ENCODE measurements around the gene PFKP. TPM values are rescaled to one million over a fixed set of nuclear protein-coding genes. Genes with fewer than 3 reads are reported as not detected.

The PFKP gene
- total RNA-seq, 2 donors from 2014 or later: 58.0 to 82.3 TPM

- H3K36me3 Mint-ChIP-seq (ENCODE audit: low read depth): peaks cover 74% of the 10 kb centered on the region
- Histone ChIP-seq H3K36me3 (ENCODE audit: control insufficient read depth, insufficient read depth, low read length) (peaks cover 45% of the 10 kb centered on the region), H3K9ac (ENCODE audit: extremely low read depth, low read length, poor library complexity, severe bottlenecking) (no peak overlapping the region), H3K27ac (ENCODE audit: low read depth, low read length) (no peak overlapping the region), H3K4me1 (ENCODE audit: control insufficient read depth, insufficient read depth, low read length) (no peaks in the 10 kb centered on the region), H3K4me3 (ENCODE audit: low read length) (no peak overlapping the region), H3K27me3 (ENCODE audit: control insufficient read depth, insufficient read depth, low read length, poor library complexity, severe bottlenecking) (no peaks in the 10 kb centered on the region), H3K9me3 (ENCODE audit: control insufficient read depth, low read length) (no peaks in the 10 kb centered on the region)
- DNase-seq: no peak
- H3K27ac Mint-ChIP-seq: peak overlapping the region; percentile 38
- H3K9me3 Mint-ChIP-seq: peaks cover 1% of the 10 kb centered on the region
- TF ChIP-seq, protein P1, sequence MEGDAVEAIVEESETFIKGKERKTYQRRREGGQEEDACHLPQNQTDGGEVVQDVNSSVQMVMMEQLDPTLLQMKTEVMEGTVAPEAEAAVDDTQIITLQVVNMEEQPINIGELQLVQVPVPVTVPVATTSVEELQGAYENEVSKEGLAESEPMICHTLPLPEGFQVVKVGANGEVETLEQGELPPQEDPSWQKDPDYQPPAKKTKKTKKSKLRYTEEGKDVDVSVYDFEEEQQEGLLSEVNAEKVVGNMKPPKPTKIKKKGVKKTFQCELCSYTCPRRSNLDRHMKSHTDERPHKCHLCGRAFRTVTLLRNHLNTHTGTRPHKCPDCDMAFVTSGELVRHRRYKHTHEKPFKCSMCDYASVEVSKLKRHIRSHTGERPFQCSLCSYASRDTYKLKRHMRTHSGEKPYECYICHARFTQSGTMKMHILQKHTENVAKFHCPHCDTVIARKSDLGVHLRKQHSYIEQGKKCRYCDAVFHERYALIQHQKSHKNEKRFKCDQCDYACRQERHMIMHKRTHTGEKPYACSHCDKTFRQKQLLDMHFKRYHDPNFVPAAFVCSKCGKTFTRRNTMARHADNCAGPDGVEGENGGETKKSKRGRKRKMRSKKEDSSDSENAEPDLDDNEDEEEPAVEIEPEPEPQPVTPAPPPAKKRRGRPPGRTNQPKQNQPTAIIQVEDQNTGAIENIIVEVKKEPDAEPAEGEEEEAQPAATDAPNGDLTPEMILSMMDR (conservative IDR thresholded peaks at IDR 0.05): no peak
- peaks cover 1% of the 10 kb centered on the region for H3K4me1 Mint-ChIP-seq
- WGBS, 2 experiments (ENCODE audit: insufficient coverage in 1 of 2, insufficient read length in 1 of 2): 94 to 95% methylated on average over 11 to 22 of the region's 22 CpGs
- H3K27me3 Mint-ChIP-seq (ENCODE audit: insufficient read depth): no peaks in the 10 kb centered on the region
- no peak overlapping the region for H3K4me3 Mint-ChIP-seq
Observed at GRCh38 chr10:3132036-3133025, 65.0 kb downstream of the PFKP start.

GRCh38 chr10:3133948-3134347 is 66.6 kb downstream of the PFKP start:
- peaks cover 59% of the 10 kb centered on the region for H3K36me3 ChIP-seq (ENCODE audit: control insufficient read depth, insufficient read depth, low read length)

DNA sequence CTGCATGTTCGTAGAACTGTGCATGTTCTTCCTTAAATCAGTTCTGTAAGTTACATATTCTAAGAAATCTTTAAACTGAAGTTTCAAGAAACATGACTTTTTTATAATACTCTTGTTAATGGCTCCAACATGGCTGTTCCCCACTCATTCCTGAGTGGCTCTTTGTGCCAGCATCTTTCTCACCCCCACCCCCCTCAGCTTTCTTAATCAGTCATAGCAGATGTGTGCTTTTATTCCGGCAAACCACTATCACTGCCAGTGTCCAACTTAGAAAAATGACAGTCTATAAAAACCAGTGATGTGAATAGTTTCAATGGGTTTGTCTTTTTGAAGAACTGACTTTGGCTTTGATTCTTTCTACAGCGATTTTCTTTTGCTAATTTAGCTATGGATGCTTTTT is 67.7 kb downstream of the PFKP start:
- H3K27me3 Mint-ChIP-seq (ENCODE audit: insufficient read depth): no peaks in the 10 kb centered on the region
- Histone ChIP-seq H3K9ac (ENCODE audit: extremely low read depth, low read length, poor library complexity, severe bottlenecking) (no peak overlapping the region), H3K36me3 (ENCODE audit: control insufficient read depth, insufficient read depth, low read length) (peaks cover 66% of the 10 kb centered on the region), H3K27me3 (ENCODE audit: control insufficient read depth, insufficient read depth, low read length, poor library complexity, severe bottlenecking) (no peaks in the 10 kb centered on the region), H3K4me3 (ENCODE audit: low read length) (no peak overlapping the region), H3K9me3 (ENCODE audit: control insufficient read depth, low read length) (no peaks in the 10 kb centered on the region), H3K27ac (ENCODE audit: low read depth, low read length) (no peak overlapping the region), H3K4me1 (ENCODE audit: control insufficient read depth, insufficient read depth, low read length) (no peaks in the 10 kb centered on the region)
- H3K27ac Mint-ChIP-seq: no peak overlapping the region
- DNase-seq: no peak
- H3K9me3 Mint-ChIP-seq: no peaks in the 10 kb centered on the region
- 91 to 100% methylated on average over 2 to 3 of the region's 3 CpGs for WGBS, 2 experiments (ENCODE audit: insufficient coverage in 1 of 2, insufficient read length in 1 of 2)
- TF ChIP-seq, protein P1 (conservative IDR thresholded peaks at IDR 0.05): no peak
- peaks cover 1% of the 10 kb centered on the region for H3K4me1 Mint-ChIP-seq
- H3K4me3 Mint-ChIP-seq: no peak overlapping the region
- peaks cover 80% of the 10 kb centered on the region for H3K36me3 Mint-ChIP-seq (ENCODE audit: low read depth)

More at GRCh38 chr10:3133948-3134347, 66.6 kb downstream of the PFKP start:
- 58 to 69% methylated on average over 3 to 5 of the region's 5 CpGs for WGBS, 2 experiments (ENCODE audit: insufficient coverage in 1 of 2, insufficient read length in 1 of 2)
- H3K9me3 ChIP-seq (ENCODE audit: control insufficient read depth, low read length): no peaks in the 10 kb centered on the region
- Mint-ChIP-seq H3K36me3 (ENCODE audit: low read depth) (peaks cover 78% of the 10 kb centered on the region), H3K9me3 (no peaks in the 10 kb centered on the region), H3K4me1 (peaks cover 1% of the 10 kb centered on the region), H3K4me3 (no peak overlapping the region), H3K27me3 (ENCODE audit: insufficient read depth) (no peaks in the 10 kb centered on the region), H3K27ac (no peak overlapping the region)
- DNase-seq: no peak
- no peak overlapping the region for H3K9ac ChIP-seq (ENCODE audit: extremely low read depth, low read length, poor library complexity, severe bottlenecking)
- H3K27ac ChIP-seq (ENCODE audit: low read depth, low read length): no peak overlapping the region
- H3K27me3 ChIP-seq (ENCODE audit: control insufficient read depth, insufficient read depth, low read length, poor library complexity, severe bottlenecking): no peaks in the 10 kb centered on the region
- H3K4me3 ChIP-seq (ENCODE audit: low read length): no peak overlapping the region
- H3K4me1 ChIP-seq (ENCODE audit: control insufficient read depth, insufficient read depth, low read length): no peaks in the 10 kb centered on the region
- TF ChIP-seq, protein P1 (conservative IDR thresholded peaks at IDR 0.05): no peak
